B cell (primary cell): ENCODE measurements around the gene IFIT2.

ENCODE experiments used
- EZH2 ChIP-seq: IDR thresholded peaks from 2 replicates; pipeline ENCODE4 v1.6.1; 2012; ENCODE audit warnings: borderline replicate concordance, low read depth, mild to moderate bottlenecking, moderate library complexity, low read length; ENCODE audit not compliant: insufficient read depth, poor library complexity, severe bottlenecking
- TF ChIP-seq, protein P1 (sequence below): fragments of 200-600 bp; IDR thresholded peaks from one replicate; pipeline ENCODE4 v1.8.0; 2022; ENCODE audit warnings: antibody characterized with exemption, mild to moderate bottlenecking

GRCh38 chr10:89263091-89263490 lies 38.8 kb upstream of the IFIT2 start:
- TF ChIP-seq, protein P1, sequence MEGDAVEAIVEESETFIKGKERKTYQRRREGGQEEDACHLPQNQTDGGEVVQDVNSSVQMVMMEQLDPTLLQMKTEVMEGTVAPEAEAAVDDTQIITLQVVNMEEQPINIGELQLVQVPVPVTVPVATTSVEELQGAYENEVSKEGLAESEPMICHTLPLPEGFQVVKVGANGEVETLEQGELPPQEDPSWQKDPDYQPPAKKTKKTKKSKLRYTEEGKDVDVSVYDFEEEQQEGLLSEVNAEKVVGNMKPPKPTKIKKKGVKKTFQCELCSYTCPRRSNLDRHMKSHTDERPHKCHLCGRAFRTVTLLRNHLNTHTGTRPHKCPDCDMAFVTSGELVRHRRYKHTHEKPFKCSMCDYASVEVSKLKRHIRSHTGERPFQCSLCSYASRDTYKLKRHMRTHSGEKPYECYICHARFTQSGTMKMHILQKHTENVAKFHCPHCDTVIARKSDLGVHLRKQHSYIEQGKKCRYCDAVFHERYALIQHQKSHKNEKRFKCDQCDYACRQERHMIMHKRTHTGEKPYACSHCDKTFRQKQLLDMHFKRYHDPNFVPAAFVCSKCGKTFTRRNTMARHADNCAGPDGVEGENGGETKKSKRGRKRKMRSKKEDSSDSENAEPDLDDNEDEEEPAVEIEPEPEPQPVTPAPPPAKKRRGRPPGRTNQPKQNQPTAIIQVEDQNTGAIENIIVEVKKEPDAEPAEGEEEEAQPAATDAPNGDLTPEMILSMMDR = no peak
- TF ChIP-seq EZH2 = no peak
